Stimulated activated CD8-positive, alpha-beta memory T cell treated with anti-CD3 and anti-CD28 coated beads, Interleukin-12 subunit alpha, Interleukin-12 subunit beta, amount 100 ng/mL, for 1 hour (primary cell): ENCODE results near the gene NPAS3.
"Not testable (repeated sequence)": the region's sequence is repeated elsewhere in the genome, so short reads cannot be mapped to it uniquely, and the experiment has no call there.

Experiments used
- DNase-seq: peaks from one replicate; pipeline ENCODE4 v3.0.0-alpha.2; 2020; ENCODE audit warnings: low read depth

Gene NPAS3

DNA sequence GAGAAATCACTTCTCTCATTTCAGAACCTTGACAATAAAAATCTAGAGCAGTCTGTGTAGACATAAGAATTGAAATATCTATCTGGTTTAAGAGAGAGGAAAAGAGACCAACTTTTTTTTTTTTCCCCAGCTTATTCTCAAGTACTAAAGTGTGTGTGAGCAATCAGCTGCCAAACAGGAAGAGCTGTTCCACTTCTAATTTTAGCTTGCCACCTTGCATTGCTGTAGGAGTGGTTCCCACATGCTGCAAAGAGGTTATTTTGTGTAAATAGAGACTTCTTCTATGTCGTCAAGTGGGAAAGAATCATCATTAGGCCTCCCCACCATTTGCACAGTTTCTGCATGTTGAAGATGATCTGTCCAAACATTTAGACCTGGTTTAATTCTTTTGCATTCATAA, 142.6 kb downstream of the NPAS3 start:
- no peak for DNase-seq

DNA sequence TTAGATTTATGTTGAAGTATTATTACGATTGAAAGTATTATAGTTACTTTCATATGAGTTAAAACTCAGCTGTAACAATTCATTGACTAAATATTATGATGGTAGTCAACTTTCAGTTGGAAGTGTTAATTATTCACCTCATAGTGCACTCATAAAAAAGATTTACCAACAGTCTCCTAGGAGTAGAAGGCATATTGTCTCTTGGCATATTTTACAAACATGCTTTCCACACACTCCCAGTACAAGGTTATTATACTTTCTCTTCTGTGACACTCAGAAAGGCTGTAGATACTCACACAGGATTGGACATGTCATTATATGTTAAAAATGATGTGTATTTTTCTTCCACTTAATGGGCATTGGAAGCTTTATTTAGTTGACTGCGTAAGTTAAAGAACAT, 147.1 kb downstream of the NPAS3 start:
- no peak for DNase-seq

DNA sequence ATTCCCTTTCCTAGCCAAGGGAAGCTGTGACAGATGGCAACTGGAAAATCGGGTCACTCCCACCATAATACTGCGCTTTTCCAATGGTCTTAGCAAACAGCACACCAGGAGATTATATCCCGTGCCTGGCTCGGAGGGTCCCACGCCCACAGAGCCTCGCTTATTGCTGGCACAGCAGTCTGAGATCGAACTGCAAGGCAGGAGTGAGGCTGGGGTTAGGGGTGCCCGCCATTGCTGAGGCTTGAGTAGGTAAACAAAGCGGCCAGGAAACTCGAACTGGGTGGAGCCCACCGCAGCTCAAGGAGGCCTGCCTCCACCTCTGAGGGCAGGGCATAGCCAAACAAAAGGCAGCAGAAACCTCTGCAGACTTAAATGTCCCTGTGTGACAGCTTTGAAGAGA, 149.6 kb downstream of the NPAS3 start:
- not testable (repeated sequence) for DNase-seq

DNA sequence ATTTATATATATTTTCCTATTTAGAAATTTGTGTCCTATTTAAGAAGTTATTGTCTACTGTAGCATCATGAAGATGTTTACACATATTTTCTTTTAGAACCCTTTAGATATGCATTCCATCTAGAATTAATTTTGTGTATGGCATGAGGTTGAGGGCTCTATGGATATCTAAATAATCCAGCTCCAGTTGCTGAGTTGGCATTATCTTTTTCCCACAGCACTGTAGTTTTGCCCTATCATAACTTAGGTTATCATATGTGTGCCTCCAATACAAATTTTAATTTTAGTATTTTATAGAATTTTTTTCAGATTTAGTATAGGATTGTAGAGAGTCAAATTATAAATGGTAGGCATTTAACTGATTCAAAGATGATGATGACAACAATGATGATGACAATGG, 159.3 kb downstream of the NPAS3 start:
- no peak for DNase-seq

DNA sequence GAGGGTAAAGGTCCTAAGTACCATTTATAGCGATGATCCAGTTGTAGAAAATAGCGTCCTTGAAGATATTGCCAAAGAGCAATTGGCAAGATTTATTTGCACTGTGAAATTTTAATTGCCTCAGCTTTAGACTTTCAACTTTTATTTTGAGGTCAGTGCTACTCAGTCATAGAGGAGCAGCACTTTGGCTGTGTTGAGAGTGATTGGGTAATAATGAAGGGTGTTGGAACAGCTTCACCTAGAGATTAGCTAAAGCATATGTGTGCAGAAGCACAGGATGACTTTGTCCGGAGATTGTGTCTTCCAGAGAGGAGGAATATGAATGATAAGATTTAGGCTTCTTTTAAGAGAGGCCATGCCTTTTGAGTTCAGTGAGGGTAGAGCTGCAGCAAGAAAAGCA, 164.8 kb downstream of the NPAS3 start:
- no peak for DNase-seq

DNA sequence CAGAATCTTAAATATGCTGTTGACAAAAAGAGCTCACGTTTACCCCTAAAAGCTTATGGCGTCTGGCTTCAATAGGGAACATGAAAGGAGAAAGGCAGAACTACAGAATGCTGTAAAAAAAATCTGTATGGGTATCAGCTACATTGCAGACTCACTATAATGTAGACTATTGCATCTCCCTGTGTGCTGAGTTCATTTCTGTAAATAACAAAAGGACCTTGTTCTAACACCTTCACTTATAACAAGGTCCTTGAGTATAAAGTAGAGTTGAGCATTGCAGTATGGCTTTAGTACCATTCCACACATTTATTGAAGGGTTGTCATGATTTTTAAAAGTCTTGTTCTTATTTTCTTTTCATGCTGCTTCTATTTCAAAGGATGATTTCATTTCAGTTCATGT, 165.3 kb downstream of the NPAS3 start:
- DNase-seq, result no peak

DNA sequence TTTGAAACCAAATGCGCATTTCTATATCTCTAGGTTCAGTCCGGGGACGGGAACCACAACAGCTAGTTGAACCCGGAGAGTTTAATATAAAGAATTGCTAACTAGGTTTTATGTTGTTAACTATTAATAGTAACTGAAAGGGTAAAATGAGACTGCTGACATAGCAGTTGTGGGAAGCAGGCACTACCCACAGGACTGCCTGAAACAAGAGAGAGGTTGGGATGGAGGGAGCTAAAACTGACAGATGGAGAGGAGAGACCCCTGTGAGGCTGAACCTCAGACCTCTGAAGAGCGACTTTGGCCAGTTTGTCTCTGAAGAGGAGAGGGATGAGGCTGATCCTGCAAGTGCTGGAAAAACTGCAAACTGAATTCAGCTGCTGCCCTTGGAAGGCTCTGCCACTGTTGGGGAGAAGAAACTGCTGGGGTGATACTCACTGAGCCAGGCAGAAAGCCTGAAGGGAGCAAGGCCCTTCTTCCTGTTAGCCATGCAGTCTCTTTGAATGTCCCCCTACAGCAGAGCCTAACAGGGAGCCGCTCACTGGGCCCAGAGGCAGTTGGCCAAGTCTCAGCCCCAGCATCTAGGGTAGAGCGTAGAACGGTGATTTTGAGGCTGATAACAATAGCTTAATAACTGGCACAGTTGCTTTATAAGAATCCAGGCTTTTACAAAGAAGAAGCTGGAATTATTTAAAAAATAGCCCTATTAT, 172.2 kb downstream of the NPAS3 start:
- no peak for DNase-seq

DNA sequence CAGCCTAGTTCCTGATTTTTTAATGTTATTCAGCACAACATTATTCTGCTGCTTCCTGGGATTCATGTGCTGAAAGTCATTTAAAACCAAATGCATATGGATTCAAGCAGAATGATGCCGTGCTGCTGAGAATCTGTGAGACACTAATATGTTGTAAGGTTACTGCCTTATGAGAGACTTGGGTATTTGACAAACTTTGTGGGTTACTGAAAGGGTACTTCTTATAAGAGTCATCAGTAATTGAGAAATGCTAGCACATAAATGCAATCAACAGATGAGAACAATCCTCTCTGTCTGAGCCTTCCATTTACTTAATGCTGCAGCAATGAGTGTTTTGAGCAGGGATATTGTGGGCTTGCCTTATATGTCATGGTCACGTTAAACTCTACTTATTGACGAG, 175.7 kb downstream of the NPAS3 start:
- no peak for DNase-seq

DNA sequence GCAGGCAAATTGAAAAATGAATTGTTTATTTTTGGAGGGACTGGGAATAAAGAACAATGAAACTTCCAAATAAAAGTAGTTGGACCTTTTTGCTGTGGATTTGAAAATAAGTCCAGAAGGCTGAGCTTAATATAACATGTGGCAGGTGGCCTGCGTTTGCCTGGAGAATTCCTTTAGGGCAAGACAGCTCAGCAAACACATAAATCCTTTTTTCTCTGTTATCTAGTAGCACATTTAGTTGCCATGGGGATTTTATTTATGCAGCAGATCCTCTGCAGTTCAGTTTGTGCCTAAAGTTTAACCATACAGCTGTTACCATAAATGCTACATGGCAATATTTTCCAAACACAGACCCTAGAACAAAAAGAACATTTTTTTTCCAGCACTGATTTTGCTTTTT, 180.0 kb downstream of the NPAS3 start:
- no peak for DNase-seq

DNA sequence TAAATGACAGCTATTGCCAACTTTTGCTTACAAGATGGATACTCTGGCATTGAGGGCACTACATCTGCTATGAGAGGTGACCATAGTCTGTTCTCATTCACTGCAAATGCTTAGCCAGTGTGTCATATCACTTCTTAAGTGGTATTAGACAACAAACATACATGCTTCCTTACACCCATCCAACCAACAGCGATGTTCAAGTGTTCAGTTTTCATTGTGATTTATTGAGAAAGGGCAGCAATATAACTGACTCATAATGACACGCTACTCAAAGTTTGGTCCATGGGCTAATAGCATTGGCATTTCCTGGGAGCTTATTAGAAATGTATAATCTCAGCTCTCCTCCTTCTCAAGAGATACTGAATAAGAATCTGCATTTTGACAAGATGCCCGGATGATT, 181.7 kb downstream of the NPAS3 start:
- no peak for DNase-seq

DNA sequence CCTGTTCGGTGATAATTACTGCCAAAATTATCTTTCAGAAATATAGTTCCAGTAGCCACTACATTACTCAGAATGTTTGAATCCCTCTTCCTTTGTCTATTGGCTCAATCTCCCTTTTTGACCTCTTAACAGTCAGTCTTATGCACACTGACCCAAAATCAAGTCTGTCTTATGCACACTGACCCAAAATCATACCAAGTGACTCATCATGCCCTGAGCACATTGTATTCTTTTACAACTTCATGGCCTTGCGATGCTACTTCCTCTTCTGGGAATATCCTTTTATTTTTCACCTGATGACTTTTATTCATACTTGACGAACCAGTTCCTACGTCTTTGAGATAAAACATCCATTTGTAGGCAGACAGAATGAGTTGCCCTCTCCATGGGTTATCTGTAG, 182.3 kb downstream of the NPAS3 start:
- DNase-seq, result no peak

DNA sequence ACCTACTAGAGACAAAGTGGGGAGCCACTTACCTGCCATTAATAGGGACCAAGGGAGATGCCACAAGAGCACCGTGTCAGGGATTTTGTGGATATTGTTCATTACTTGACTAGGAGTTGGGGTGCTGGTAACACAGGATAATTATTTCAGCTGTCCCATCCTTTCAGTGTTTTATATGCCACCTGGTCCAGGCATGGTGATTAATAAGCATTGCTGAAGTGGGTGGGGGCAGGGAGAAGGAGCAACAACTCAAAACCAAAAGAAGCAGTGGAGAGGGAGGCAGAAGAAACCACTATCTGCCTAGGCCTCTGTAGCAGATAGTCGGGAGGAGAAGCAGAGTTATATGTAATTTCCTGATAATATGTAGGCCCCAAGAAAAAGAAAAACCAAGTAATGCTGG, 184.6 kb downstream of the NPAS3 start:
- DNase-seq, result no peak

DNA sequence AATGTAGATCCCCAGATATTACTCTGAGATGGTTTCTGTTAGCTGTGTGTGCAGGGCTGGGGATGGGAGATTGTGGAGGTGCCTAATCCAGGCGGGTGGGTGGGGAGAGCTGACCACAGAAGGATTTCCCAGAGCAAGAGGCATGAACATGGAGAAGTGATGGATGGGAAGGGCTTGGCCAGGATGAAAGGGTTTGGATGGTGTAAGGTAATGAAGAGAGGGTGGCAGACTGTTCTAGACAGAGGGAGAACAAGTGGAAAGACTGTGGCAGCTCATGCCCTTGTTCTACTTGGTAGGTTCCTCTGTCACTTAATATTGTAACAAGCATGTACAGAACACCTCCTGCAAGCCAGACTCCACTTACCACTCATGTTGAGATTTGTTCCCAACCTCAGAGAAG, 187.8 kb downstream of the NPAS3 start:
- DNase-seq, result no peak

DNA sequence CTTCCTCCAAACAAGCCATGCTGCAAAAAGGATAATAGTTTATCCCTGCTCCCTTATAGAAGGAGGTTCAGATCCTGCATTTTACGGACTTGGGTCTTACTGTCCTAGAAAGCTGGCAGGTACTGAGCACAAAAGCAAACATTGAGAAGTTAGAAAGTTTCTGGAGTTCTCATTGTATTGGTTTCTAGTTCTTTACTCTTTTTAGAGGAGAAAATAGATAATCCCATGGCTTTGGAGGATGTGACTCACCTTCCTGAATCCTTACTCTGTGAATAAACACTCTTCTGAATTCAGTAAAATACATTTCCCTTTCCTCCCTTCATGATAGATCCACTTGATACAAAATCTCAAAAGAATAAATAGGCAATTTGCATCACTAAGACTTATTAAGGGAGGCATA, 188.9 kb downstream of the NPAS3 start:
- DNase-seq, result no peak

DNA sequence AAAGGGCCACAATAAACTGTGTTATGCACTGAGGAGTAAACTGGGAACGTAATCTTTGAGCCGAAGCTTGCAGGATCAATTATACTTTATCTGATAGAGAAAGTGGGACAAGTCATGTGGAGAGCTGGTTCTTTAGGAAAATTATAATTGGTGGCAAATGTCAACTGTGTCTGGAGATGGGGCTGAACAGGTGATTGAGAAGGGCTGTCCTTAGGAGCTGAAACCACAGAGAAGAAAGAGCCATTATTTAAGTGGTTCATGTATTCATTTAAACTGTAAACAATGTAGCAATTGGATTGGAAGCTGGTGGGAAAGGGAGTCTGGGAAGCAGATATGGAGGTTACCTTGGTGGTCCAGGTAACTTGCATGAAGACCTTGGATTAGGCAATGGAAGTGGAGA, 193.1 kb downstream of the NPAS3 start:
- no peak for DNase-seq

DNA sequence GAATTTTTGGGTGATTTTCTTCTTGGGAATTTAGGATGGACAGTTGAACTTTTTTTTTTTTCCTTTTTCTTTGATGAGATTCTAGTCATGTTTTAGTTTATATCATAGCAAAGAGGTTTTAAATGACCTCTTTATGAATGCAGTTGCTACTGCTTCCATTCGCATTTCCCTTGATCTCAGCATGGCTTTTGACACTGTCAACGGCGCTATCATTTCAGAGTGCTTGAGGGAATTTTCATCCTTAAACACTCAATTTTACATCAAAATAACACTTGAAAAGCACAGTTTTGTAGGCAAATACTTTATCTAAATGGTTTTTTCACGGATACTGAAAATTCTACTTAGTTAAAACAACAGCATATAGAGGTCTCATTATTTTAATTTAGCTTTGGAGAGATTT, 195.5 kb downstream of the NPAS3 start:
- no peak for DNase-seq

DNA sequence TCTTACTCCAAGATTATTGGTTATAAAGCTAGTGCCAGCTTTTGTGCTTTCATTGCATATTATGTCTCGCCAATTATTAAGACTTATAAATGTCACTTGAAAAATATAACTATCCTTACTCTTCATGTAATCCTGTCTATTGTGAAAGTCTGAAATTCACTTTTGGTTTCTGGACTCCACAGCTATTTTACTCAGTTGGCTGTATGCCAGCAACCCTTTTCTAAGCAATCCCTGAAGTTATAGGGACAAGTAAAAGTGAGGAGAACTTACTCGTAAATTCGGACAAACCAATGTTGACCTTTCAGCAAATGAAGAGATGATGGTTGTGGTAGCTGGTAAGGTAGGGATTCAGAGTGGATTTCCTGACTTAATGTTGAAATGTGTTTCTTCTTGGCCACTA, 196.3 kb downstream of the NPAS3 start:
- DNase-seq, result no peak

DNA sequence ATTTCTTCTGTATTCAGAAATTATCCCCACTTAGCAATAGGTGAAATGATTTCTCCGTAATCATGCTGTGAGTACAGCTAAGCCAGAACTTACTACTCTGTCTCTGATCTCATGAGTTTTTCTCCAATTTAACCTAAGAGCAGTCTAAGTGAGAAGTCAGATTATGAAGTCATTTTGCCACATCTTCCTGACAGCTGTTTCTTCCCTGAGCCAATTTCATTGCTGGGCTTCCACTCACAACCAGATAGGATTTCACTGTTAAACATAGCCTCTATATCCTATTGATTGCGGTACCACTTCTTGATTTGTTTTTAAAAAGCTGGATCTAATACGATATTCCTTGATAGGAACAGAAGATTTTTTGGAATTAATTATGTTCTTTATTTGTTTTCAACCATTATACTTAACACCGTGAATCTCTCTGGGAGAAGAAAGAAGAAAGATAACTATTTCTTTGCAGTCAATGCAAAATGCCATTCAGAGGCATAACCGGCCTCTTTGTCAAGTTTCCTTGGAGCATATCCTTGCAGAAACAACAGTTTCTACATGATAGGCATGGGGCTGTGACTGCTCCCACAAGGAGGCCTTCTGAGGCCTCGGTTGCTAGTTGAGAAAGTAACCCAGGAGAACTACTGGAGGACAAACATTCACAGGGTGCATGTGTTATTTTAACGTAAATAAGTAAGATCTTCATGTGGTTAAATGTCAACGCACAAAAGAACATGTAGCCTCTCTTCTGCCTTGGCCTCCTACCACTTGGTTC, 212.2 kb downstream of the NPAS3 start:
- DNase-seq, result no peak

DNA sequence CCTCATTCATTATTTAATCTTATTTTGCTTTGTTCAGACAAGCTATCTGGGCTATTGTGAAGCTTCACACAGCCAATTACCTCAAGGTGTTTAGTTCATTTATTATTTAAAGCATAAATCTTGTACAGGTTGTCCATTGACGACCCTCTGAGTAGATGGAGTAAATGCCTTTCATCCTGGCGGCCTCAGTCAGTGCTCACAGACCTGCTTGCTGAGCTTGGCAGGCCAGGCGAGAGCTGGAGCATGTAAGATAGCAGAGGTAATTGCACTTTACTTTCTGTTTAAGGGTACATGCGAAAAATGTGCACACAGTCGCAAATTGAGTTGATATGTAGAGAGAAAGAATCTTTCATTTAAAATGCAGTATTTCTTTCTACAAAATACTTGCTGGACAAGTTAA, 224.4 kb downstream of the NPAS3 start:
- no peak for DNase-seq

DNA sequence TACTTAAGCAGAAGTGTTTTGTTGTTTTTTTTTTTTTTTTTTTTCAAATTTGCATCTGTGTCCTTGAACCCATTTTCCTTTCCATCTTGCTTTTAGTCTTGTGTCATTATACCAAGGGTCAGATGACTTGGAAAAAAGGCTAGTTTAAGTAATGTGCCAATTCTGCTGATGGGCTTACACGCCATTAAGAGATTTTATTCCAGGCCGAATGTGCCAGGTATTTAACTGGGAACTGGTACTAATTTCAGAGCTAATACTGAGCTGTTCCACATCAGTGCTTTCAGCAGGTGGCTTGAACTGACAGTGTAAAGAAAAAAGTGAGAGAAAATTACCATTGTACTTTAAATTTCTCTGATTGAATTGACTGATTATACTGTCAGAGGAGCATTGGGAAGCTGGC, 224.9 kb downstream of the NPAS3 start:
- DNase-seq, result no peak

DNA sequence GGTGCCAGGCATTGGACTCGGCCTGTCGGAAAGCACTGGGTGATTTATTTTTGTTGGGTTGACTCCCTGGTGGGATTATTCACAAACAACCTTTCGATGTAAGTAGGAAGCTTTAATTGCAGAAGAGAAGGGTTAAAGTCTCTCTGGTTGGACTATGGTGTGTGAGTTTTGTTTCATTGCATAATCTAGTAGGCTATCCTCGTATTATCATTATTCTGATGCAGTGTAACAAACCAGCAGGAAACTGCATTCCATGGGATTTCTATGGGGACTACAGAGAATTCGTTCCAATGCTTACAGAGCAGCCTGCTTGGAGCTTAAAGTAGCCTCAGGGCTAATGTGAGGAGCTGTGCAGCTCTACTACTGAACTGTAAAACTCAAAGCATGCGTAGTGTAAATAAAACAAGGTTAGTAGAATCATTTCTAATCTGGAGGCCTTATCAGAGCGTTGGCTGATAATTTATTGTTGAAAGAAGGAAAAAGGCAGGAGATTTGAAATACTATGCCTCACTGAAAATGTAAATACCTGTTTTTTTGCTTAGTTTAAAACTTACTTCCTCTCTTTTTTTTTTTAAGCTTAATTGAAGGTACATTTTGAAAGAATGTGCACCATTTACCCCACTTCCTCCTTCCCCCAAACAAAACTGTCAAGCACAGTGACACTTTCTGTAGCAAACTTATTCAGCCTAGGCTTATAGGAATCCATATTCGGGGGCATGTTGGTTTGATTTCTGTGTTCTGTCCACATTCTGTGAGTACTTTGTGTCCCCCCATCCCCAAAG, 226.7 kb downstream of the NPAS3 start:
- DNase-seq, result no peak

DNA sequence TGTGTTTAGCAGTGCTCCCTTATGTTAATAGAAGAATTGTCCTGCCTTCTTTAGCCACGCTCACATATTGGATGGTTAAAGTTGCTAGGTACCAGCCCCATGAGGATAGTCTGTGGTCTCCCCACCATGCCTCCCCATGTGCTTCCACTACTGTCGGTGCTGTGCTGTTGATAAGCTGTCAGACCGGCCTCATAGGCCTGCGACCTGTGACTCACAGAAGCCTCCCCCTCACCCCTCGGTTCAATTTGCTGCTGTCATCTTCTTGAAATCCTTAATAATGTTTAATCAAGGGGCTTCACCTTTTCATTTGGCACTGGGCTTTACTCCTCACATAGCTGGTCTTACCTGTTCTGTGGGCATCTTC, 227.2 kb downstream of the NPAS3 start:
- DNase-seq, result no peak

DNA sequence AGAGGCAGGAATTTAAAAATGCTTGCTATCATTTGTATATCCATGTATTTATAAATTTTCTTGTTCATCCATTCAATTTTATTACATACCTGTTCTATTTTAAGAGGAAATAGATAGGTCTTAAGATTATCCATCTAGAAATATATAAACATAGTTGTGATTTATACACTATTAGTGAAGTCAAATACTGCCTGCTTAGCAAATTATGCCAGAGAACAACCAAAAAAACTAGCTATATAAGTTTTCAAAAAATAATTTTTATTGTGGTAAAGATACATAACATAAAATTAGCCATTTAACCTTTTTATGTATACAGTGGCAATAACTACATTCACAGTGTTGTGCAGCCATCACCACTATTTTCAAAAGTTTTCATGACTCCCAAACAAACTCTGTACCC, 237.3 kb downstream of the NPAS3 start:
- DNase-seq, result no peak
